HG03439 (cell line): ENCODE measurements around the gene SPNS1.
"Not testable (repeated sequence)": the region's sequence is repeated elsewhere in the genome, so short reads cannot be mapped to it uniquely, and the experiment has no call there.

Source experiments
- ATAC-seq: cut with Tn5 transposase; IDR thresholded peaks from one replicate; pipeline ENCODE4 v1.9.1; 2021; ENCODE audit warnings: mild to moderate bottlenecking, moderate library complexity; ENCODE audit not compliant: unreplicated experiment

SPNS1 gene

GRCh38 chr16:28987170-28987853, 12.7 kb downstream of the SPNS1 start:
- ATAC-seq, result no peak

- no peak for ATAC-seq
Measured at GRCh38 chr16:28989363-28989762, 14.8 kb downstream of the SPNS1 start.

GRCh38 chr16:28990375-28991040, 15.9 kb downstream of the SPNS1 start:
- ATAC-seq, result no peak

- ATAC-seq, result no peak
Measured at GRCh38 chr16:28991687-28992086, 17.1 kb downstream of the SPNS1 start.

GRCh38 chr16:28992496-28992895, 17.9 kb downstream of the SPNS1 start:
- ATAC-seq, result no peak

- ATAC-seq, result no peak
Measured at GRCh38 chr16:28998837-28999236, 24.3 kb downstream of the SPNS1 start.

- ATAC-seq, result no peak
Measured at GRCh38 chr16:28999577-28999976, 25.0 kb downstream of the SPNS1 start.

GRCh38 chr16:29000019-29000418, 25.4 kb downstream of the SPNS1 start:
- ATAC-seq, result no peak

GRCh38 chr16:29004496-29005139, 30.0 kb downstream of the SPNS1 start:
- ATAC-seq, result not testable (repeated sequence)

GRCh38 chr16:29007730-29008593, 33.4 kb downstream of the SPNS1 start:
- ATAC-seq, result no peak

- no peak for ATAC-seq
Measured at GRCh38 chr16:29009050-29009837, 34.7 kb downstream of the SPNS1 start.

GRCh38 chr16:29009838-29010166, 35.2 kb downstream of the SPNS1 start:
- ATAC-seq, result no peak

- ATAC-seq, result no peak
Measured at GRCh38 chr16:29011112-29011511, 36.5 kb downstream of the SPNS1 start.

GRCh38 chr16:29011851-29012250, 37.3 kb downstream of the SPNS1 start:
- no peak for ATAC-seq

GRCh38 chr16:29012913-29013553, 38.5 kb downstream of the SPNS1 start:
- ATAC-seq, result no peak

GRCh38 chr16:29014561-29015069, 40.0 kb downstream of the SPNS1 start:
- no peak for ATAC-seq

- ATAC-seq, result no peak
Measured at GRCh38 chr16:29022196-29022595, 47.6 kb downstream of the SPNS1 start.

GRCh38 chr16:29023279-29024277, 49.0 kb downstream of the SPNS1 start:
- ATAC-seq, result no peak

- no peak for ATAC-seq
Measured at GRCh38 chr16:29024278-29024677, 49.7 kb downstream of the SPNS1 start.
